ENCODE data around the gene TMEM80. TPM values are rescaled to one million over a fixed set of nuclear protein-coding genes. Genes with fewer than 3 reads are reported as not detected.

Gene TMEM80
- total RNA-seq, 4 donors from 2014 or later: 57.3 to 103 (median 67.7) TPM

DNA sequence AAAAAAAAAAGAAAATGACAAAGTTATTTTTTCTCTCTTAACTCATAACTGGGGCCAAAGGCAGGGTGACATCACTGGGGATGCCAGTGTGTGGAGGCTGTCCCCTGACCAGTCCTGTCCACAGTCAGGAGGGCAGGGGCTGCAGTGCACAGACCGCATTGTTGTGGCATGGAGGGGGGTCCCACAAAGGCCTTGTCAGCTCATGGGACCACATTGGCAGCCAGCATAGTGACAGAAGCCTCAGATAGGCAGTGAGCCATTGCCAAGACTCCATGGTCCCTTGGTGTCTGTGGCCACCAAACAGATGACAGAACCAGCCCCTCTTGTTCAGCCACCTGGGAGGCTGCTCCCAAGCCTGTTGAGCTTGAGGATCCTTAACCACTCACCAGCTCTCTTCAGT, 4.1 kb downstream of the TMEM80 start:
- Histone ChIP-seq H3K36me3 (peaks cover 0 to 3% of the 10 kb centered on the region in 2 donors), H3K4me1 (peaks cover 22 to 62% of the 10 kb centered on the region in 2 donors), H3K27ac (peak overlapping the region in 2 of 3 donors; percentile 48 to 100), H3K4me3 (replicated peaks in 1 of 3) (no peak overlapping the region), H3K27me3 (no peaks in the 10 kb centered on the region), H3K9me3 (no peaks in the 10 kb centered on the region)
- DNase-seq: no peak
- no peak for TF ChIP-seq POLR2A (IDR thresholded peaks at IDR 0.05)
- TF ChIP-seq, protein P1, sequence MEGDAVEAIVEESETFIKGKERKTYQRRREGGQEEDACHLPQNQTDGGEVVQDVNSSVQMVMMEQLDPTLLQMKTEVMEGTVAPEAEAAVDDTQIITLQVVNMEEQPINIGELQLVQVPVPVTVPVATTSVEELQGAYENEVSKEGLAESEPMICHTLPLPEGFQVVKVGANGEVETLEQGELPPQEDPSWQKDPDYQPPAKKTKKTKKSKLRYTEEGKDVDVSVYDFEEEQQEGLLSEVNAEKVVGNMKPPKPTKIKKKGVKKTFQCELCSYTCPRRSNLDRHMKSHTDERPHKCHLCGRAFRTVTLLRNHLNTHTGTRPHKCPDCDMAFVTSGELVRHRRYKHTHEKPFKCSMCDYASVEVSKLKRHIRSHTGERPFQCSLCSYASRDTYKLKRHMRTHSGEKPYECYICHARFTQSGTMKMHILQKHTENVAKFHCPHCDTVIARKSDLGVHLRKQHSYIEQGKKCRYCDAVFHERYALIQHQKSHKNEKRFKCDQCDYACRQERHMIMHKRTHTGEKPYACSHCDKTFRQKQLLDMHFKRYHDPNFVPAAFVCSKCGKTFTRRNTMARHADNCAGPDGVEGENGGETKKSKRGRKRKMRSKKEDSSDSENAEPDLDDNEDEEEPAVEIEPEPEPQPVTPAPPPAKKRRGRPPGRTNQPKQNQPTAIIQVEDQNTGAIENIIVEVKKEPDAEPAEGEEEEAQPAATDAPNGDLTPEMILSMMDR (IDR thresholded peaks at IDR 0.05): no peak
- 73 to 83% methylated on average over 1 of the region's 1 CpG for WGBS, 2 donors
- intact Hi-C loops (cut with DNase I): no loop called here

DNA sequence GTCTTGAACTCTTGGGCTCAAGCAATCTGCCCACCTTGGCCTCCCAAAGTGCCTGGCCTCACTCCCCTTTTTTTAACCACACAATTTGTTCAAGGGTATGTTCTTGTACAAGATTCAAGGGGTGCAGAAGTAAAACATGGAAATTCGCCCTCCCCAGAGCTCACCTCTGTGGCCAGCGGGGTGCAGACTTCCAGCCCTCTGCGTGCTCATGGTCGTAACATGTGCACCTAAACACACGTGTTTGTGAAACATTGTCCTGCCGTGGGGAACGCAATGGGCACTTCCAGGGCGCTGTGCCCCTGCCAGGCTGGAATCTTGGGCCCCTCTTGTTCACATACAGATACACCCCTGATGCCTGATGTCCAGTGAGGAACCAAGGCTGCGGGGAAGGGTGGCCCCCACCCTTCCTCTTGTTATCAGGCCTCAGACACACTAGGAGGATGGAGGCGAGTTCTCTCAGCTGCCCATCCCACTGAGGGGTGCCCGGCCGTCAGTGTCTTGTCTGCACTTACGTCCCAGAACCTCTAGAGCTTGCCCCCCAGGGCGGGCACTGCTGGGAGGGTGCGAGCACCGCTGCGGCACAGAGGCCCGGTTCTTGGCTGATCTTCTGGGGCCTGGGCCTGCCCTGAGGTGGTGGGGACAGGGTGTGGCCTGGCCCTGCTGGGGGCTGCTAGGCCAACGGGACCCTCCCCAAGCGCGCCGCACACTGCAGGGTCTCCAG, 6.3 kb downstream of the TMEM80 start:
- Histone ChIP-seq H3K9me3 (no peaks in the 10 kb centered on the region), H3K27ac (peak overlapping the region in 1 of 3 donors; percentile 43), H3K27me3 (no peaks in the 10 kb centered on the region), H3K4me1 (peaks cover 22 to 75% of the 10 kb centered on the region in 2 donors), H3K36me3 (peaks cover 0 to 3% of the 10 kb centered on the region in 2 donors), H3K4me3 (replicated peaks in 1 of 3) (no peak overlapping the region)
- 97 to 98% methylated on average over 14 to 21 of the region's 22 CpGs for WGBS, 2 donors
- TF ChIP-seq, protein P1 (IDR thresholded peaks at IDR 0.05): no peak
- DNase-seq: no peak
- intact Hi-C loops (cut with DNase I): no loop called here

GRCh38 chr11:702462-703461, 7.1 kb downstream of the TMEM80 start:
- intact Hi-C loops (cut with DNase I): no loop called here
- H3K9me3 ChIP-seq: no peaks in the 10 kb centered on the region
- WGBS, 2 donors: 79 to 81% methylated on average over 8 to 13 of the region's 26 CpGs
- H3K27me3 ChIP-seq: no peaks in the 10 kb centered on the region
- H3K27ac ChIP-seq: peak overlapping the region in 2 of 3 donors; percentile 16 to 65
- DNase-seq: peak; percentile 50 to 69
- TF ChIP-seq, protein P1 (IDR thresholded peaks at IDR 0.05): no peak
- TF ChIP-seq POLR2A (IDR thresholded peaks at IDR 0.05): peak in 1 of 2 donors; percentile 28
- peaks cover 0 to 3% of the 10 kb centered on the region in 2 donors for H3K36me3 ChIP-seq
- peaks cover 21 to 76% of the 10 kb centered on the region in 2 donors for H3K4me1 ChIP-seq
- H3K4me3 ChIP-seq (replicated peaks in 1 of 3): no peak overlapping the region

DNA sequence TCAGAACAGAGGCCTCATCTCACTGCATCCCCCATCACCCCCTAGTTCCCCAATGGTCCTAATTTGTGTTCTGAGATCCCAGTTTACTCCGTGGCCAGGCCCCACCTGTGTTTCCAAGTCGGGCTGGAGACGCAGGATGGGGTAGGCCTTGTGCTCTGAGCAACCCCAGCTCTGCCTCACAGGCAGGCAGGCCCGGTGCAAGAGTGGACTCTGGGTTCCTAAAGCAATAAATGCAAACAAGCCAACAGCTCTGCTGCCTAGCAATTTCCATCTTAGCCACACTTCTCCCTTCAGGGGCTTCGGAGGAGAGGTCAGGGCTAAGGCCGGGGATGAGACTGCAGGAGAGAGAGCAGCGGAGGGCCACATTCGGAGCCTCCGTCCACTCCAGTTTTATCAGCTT, 7.9 kb downstream of the TMEM80 start:
- Histone ChIP-seq H3K27ac (peak overlapping the region in 2 of 3 donors; percentile 16 to 65), H3K4me1 (peaks cover 24 to 75% of the 10 kb centered on the region in 2 donors), H3K27me3 (no peaks in the 10 kb centered on the region), H3K9me3 (no peaks in the 10 kb centered on the region), H3K36me3 (peaks cover 0 to 3% of the 10 kb centered on the region in 2 donors), H3K4me3 (replicated peaks in 1 of 3) (no peak overlapping the region)
- intact Hi-C loops (cut with DNase I): no loop called here
- DNase-seq: no peak
- TF ChIP-seq, protein P1 (IDR thresholded peaks at IDR 0.05): no peak
- TF ChIP-seq POLR2A (IDR thresholded peaks at IDR 0.05): no peak
- 96 to 99% methylated on average over 8 to 9 of the region's 9 CpGs for WGBS, 2 donors
